GM12873 (cell line): ENCODE measurements around the gene ABCC6.

Source experiments
- CTCF ChIP-seq: IDR thresholded peaks from 2 replicates; pipeline ENCODE4 v1.5.1; 2012; ENCODE audit warnings: low read depth, mild to moderate bottlenecking, moderate library complexity, low read length, control low read depth; ENCODE audit not compliant: insufficient read depth; ENCODE audit errors: missing control alignments

The ABCC6 gene

DNA sequence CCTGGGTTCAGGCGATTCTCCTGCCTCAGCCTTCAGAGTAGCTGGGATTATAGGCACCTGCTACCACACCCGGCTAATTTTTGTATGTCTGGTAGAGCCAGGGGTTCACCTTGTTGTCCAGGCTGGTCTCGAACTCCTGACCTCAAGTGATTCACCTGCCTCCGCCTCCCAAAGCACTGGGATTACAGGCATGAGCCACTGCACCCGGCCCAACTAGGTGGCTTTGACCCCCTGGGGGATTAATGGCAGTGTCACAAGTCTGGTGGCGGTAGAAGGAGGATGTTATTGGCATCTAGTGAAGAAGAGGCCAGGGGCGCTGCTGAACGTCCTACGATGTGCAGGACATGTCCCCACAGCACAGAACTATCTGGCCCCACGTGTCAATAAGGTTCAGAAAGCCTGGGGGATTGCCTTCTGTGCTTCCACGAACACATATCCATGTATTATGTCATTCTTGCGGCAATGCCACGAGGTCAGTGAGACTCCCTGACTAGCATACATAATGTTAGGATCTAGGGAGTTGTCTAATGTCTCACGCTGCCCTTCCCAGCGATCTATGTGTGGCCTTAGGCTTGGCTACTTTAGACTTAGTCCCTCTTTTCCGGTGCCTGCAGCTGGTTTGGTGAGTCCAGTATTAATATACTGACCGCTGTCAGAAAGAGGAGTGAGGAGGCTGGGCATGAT lies 75.8 kb downstream of the ABCC6 start:
- TF ChIP-seq CTCF = no peak

- TF ChIP-seq CTCF = no peak
These were observed 76.6 kb downstream of the ABCC6 start for GRCh38 chr16:16146380-16147315.

DNA sequence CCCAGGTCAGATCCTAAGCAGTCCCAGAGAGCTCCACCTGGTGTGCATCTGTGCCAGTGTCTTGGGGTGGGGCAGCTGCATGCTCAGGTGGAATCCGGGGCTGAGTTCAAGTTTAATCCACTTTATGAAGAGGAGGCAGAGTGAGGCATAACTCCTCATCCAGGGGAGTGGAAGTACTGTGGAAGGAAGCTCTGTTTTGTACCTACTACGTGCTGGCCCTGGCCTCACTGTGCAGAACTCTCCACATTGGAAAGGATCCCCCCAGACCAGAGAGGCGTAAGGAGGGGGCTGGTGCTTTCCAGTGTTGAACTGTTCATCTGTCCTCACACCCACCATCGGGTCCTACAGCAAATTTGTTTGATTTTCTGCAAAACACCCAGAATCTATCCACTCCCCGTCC lies 78.0 kb downstream of the ABCC6 start:
- TF ChIP-seq CTCF = no peak

GRCh38 chr16:16144416-16144815 lies 78.9 kb downstream of the ABCC6 start:
- TF ChIP-seq CTCF = no peak

DNA sequence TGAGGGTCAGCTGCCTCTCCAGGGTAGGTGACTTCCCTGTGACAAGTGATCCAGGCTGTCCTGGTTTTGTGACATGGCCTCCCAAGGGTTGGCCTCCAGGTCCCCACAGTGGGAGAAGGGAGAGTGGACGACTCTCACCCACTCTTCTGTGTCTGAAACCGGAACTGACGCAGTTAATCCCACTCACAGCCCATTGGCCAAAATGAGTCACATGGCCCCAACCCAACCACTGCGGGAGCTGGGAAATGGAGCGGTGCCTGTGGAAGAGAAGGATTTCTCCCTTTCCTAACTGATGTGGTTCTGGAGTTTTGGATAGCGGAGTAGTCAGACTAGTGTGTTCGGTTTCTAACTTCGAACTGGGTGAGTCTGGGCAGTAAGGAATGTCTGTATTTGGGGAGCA lies 79.4 kb downstream of the ABCC6 start:
- TF ChIP-seq CTCF = no peak

DNA sequence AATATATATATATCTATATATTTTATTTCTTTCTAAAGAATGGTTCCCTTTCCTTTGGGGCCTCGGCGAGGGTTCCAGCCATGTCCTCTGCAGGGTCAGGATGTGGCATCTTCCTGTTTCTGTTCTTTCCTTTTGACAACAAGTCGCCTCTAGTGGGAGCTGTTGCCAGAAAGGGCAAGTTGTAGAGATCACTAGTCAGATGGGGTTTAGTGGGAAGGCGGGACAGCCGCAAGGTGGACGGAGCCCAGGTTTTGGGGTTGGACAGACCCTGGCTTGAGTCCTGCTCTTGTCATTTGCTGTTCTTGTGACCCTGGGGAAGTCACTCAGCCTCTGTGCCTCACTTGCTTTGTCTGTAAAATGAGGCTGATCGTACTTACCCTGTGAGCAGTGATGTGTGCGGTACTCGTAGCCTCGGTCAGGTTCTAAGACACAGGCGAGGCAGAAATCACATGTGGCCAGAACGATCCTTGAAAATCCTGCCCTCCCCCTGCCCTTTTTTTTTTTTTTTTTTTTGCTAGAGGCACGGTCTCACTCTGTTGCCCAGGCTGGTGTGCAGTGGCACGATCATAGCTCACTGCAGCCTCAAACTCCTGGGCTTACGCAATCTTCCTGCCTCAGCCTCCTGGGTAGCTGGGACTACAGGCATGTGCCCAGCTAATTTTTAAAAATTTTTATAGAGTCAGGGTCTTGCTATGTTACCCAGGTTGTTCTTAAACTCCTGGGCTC lies 80.1 kb downstream of the ABCC6 start:
- peak; percentile 61 for TF ChIP-seq CTCF
